SK-N-MC (cell line): ENCODE data around the gene POFUT2.

ENCODE experiments used
- DNase-seq: peaks from one replicate; pipeline ENCODE4 v3.0.0-alpha.2; 2011; ENCODE audit warnings: low read depth, low spot score
- H3K27ac ChIP-seq: fragments of 200-600 bp; sonication (generic); 2 replicates; pipeline ENCODE4 v1.5.1; 2016; ENCODE audit warnings: mixed run types
- H3K36me3 ChIP-seq: fragments of 200-600 bp; sonication (generic); 2 replicates; pipeline ENCODE4 v1.6.1; 2017; ENCODE audit warnings: antibody characterized with exemption, low read length, mixed read lengths; ENCODE audit not compliant: insufficient read depth
- H3K4me3 ChIP-seq: fragments of 200-600 bp; sonication (generic); 2 replicates; pipeline ENCODE4 v1.5.1; 2016
- H3K9ac ChIP-seq: fragments of 200-600 bp; sonication (generic); 2 replicates; pipeline ENCODE4 v1.8.0; 2017; ENCODE audit warnings: mixed run types, mixed read lengths; ENCODE audit not compliant: insufficient read length
- H3K9me3 ChIP-seq: fragments of 200-600 bp; sonication (generic); 2 replicates; pipeline ENCODE4 v1.6.1; 2017; ENCODE audit warnings: low read depth, mild to moderate bottlenecking, antibody characterized with exemption, low read length, moderate library complexity, mixed read lengths
- EZH2 ChIP-seq: fragments of 200-600 bp; sonication (generic); IDR thresholded peaks from one replicate; pipeline ENCODE4 v1.6.1; 2017; ENCODE audit warnings: antibody characterized with exemption
- FOXP2 ChIP-seq: optimal IDR thresholded peaks from 2 replicates; pipeline ENCODE3; 2011; ENCODE audit warnings: mild to moderate bottlenecking, moderate library complexity; ENCODE audit not compliant: insufficient read depth; ENCODE audit errors: extremely low read length, control extremely low read depth
- POLR2AphosphoS5 ChIP-seq: IDR thresholded peaks from 2 replicates; pipeline ENCODE4 v1.6.1; 2012; ENCODE audit warnings: mild to moderate bottlenecking, low read depth, low read length, borderline replicate concordance

The POFUT2 gene

DNA sequence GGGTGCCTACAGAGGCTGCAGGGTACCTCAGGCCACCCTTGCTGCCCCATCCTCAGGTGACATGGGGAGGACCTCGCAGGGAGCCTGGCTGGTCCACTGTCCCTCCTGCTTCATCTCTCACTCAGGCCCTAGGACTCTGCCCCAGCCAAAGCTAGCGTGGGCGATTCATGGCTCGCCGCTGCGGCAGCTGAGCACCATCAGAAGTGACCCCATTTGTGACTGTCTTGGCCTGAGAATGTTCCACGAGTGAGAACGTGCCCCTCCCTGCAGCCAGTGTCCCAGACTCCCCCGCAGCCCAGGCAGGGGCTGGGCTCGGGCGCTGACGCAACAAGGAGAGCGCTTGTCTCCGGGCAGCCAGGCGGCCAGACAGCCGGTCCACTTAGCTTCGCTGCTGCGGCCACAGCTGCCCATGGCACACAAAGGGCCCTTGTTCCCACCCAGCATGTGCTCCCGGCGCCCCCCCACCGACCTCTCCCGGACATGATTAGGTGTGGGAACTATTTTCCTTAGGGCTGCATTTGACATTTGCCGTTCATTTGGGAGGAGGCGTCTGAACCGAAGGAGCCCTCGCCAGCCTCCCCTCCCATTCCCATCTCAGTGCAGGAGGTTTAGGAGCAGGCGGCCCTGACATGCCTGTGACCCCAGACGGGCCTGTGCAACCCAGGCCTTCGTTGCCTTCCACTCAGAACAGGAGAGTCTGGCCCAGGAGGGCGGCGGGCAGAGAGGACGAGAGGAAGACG lies 19.3 kb upstream of the POFUT2 start:
- Histone ChIP-seq H3K9ac (no peak overlapping the region), H3K4me3 (no peak overlapping the region), H3K36me3 (no peaks in the 10 kb centered on the region), H3K27ac (no peak overlapping the region), H3K9me3 (no peaks in the 10 kb centered on the region)
- DNase-seq = no peak
- TF ChIP-seq POLR2AphosphoS5 = no peak
- TF ChIP-seq FOXP2 = no peak
- no peak for TF ChIP-seq EZH2

- Histone ChIP-seq H3K4me3 (no peak overlapping the region), H3K36me3 (no peaks in the 10 kb centered on the region), H3K27ac (no peak overlapping the region), H3K9me3 (no peaks in the 10 kb centered on the region), H3K9ac (no peak overlapping the region)
- no peak for TF ChIP-seq FOXP2
- no peak for TF ChIP-seq POLR2AphosphoS5
- TF ChIP-seq EZH2 = no peak
- DNase-seq = no peak
Measured at GRCh38 chr21:45306453-45306831, 18.7 kb upstream of the POFUT2 start.

DNA sequence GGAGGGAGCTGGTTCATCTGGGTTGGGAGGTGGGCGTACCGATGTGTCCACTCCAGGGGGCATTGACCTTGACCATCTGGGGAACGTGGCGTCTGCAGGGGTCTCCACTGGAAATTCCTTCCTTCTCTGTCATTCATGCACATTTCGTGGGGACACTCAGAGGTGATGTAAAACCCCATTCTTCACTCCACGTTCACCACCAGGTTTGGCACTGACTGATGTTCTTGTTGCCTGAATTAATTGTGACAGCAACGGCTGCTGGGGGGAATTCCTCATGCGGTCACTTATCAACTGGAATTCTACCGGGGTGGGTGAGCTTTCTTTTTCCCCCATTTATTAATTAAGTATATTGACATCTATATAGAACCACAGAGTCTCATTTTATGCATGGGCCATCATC lies 18.1 kb upstream of the POFUT2 start:
- TF ChIP-seq FOXP2 = no peak
- TF ChIP-seq POLR2AphosphoS5 = no peak
- TF ChIP-seq EZH2 = no peak
- no peak for DNase-seq
- H3K9me3 ChIP-seq = no peaks in the 10 kb centered on the region
- H3K27ac ChIP-seq = no peak overlapping the region
- no peak overlapping the region for H3K4me3 ChIP-seq
- H3K36me3 ChIP-seq = no peaks in the 10 kb centered on the region
- no peak overlapping the region for H3K9ac ChIP-seq

GRCh38 chr21:45304945-45305344 lies 17.2 kb upstream of the POFUT2 start:
- Histone ChIP-seq H3K4me3 (no peak overlapping the region), H3K9me3 (no peaks in the 10 kb centered on the region), H3K9ac (no peak overlapping the region), H3K36me3 (no peaks in the 10 kb centered on the region), H3K27ac (no peak overlapping the region)
- DNase-seq = no peak
- TF ChIP-seq EZH2 (no peak), POLR2AphosphoS5 (no peak), FOXP2 (no peak)

DNA sequence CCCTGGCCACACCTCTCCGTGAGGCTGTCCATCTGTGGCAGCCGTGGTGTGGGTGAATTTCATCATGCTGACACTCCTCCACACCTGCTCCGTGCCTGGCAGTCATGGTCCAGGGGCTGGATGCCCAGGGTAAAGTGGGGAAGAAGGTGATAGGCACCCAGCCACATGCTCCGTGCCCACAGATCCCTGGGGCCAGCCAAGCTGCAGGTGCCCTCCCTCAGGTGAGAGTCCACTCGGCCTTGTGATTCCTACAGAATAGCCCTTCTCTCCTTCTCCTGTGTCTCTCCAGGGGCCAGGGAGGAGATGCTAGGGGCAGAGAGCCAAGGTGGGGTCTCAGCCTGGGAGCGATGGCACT lies 16.8 kb upstream of the POFUT2 start:
- DNase-seq = no peak
- TF ChIP-seq FOXP2 (no peak), POLR2AphosphoS5 (no peak), EZH2 (no peak)
- no peaks in the 10 kb centered on the region for H3K9me3 ChIP-seq
- no peak overlapping the region for H3K4me3 ChIP-seq
- H3K27ac ChIP-seq = no peak overlapping the region
- H3K9ac ChIP-seq = no peak overlapping the region
- H3K36me3 ChIP-seq = no peaks in the 10 kb centered on the region

DNA sequence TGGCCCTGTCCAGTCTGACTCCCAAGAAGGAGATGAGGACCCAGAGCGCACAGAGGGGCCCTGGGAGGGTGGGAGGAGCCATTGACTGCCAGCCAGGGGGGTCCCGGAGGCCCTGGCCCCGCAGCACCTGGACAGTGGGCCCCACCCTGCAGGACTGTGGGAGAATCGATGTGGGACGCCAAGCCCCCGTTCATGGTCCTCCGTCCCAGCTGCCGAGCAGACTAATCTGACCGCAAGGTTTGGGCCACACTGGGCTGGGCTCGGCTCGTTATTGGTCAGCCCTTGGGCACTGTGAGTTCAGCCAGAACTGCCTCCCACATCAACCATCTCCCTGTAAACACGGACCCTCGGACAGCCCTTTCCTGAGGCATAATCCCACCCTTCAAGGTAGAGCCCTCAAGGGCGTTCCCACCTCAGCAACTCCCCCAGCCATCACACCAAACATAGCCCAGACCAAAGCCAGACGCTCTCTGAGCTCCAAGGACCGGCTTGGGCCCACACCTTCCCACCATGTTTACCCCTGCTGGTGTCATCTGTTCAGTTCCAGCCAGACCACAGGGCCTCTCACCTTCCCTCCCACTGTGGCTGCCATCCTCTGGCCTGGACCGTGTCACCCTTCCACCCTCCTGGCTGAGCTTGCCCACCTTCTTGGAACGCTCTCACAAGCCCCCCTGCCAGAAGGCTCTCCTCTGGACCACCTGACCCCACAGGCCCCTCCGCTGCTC lies 16.2 kb upstream of the POFUT2 start:
- no peak overlapping the region for H3K4me3 ChIP-seq
- TF ChIP-seq POLR2AphosphoS5 (no peak), FOXP2 (no peak), EZH2 (no peak)
- H3K36me3 ChIP-seq = no peaks in the 10 kb centered on the region
- no peak overlapping the region for H3K27ac ChIP-seq
- no peak overlapping the region for H3K9ac ChIP-seq
- no peaks in the 10 kb centered on the region for H3K9me3 ChIP-seq
- no peak for DNase-seq

- TF ChIP-seq POLR2AphosphoS5 = no peak
- no peak for TF ChIP-seq FOXP2
- no peak for TF ChIP-seq EZH2
- no peak overlapping the region for H3K9ac ChIP-seq
- no peaks in the 10 kb centered on the region for H3K9me3 ChIP-seq
- H3K36me3 ChIP-seq = no peaks in the 10 kb centered on the region
- no peak for DNase-seq
- no peak overlapping the region for H3K4me3 ChIP-seq
- no peak overlapping the region for H3K27ac ChIP-seq
Measured at GRCh38 chr21:45303091-45303615, 15.5 kb upstream of the POFUT2 start.

DNA sequence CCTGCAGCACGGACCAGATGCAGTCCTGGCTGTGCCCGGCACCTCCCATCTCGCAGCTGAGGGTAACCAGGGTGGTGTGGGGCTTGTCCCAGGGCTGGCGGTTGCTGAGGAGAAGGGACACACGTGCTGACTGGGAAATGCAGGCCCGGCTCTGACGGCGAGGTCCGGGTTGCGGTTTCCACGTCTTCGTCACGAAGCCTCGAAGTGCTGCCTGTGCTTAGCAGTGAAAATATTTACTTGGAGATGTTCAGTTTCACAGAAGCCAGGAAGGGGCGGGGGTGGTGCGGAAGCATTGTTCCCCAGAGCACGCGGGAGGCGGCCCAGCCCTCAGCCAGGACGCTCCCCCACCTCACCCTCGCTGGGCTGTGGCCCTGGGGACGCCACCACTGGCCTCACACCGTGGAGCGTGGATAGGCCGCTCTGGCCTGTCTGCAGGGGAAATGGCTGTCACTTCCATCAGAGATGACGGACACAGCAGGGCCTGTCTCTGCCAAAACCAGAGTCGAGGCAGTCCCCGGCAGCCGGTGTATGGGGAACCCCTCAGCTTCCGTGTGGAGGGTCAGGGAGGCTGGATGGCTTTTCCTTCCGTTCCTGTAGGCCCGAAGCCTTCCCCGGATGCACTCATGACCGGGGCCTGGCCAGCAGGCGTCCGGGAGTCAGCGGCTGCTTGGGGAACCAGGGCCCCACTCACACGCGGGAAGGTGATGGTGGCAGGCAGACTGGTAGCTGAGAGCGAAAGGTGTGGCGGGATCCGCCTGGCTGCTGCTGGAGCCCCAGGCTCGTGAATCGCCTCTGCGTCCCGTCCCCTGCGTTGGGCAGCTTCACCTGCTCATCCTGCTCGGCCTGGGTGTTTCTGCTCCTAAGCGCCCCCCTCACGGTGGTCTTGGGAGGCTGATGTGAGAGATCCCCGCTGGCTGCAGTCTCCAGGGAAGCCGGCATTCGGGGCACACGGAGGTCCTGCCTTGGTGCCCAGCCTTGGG lies 14.7 kb upstream of the POFUT2 start:
- Histone ChIP-seq H3K9ac (no peak overlapping the region), H3K4me3 (no peak overlapping the region), H3K36me3 (no peaks in the 10 kb centered on the region), H3K9me3 (no peaks in the 10 kb centered on the region), H3K27ac (no peak overlapping the region)
- DNase-seq = no peak
- TF ChIP-seq POLR2AphosphoS5 (no peak), EZH2 (no peak), FOXP2 (no peak)
